ENCODE measurements around the gene KIF26A.

- TF ChIP-seq CTCF (conservative IDR thresholded peaks at IDR 0.05; ENCODE audit: low read depth, low read length) (no peak), MAFK (IDR thresholded peaks at IDR 0.05; ENCODE audit: low read depth, low read length) (no peak), BHLHE40 (IDR thresholded peaks at IDR 0.05; ENCODE audit: low read depth, low read length) (no peak), MXI1 (IDR thresholded peaks at IDR 0.05; ENCODE audit: borderline replicate concordance, low read depth, low read length) (no peak), POLR2A (IDR thresholded peaks at IDR 0.05; ENCODE audit: low read depth, low read length) (no peak), RCOR1 (IDR thresholded peaks at IDR 0.05; ENCODE audit: insufficient replicate concordance, low read length) (no peak), USF2 (IDR thresholded peaks at IDR 0.05; ENCODE audit: low read depth, low read length) (no peak), MAZ (IDR thresholded peaks at IDR 0.05; ENCODE audit: borderline replicate concordance, low read depth, low read length) (no peak), RAD21 (IDR thresholded peaks at IDR 0.05; ENCODE audit: low read length) (no peak), NFE2L2 (IDR thresholded peaks at IDR 0.05; ENCODE audit: low read depth, low read length) (no peak), CEBPB (IDR thresholded peaks at IDR 0.05; ENCODE audit: low read depth, low read length) (no peak), SMC3 (IDR thresholded peaks at IDR 0.05; ENCODE audit: low read depth, low read length) (no peak), RFX5 (IDR thresholded peaks at IDR 0.05; ENCODE audit: low read depth, low read length) (no peak), CHD1 (IDR thresholded peaks at IDR 0.05; ENCODE audit: low read depth, low read length) (no peak)
Observed at GRCh38 chr14:104224506-104225277, 86.3 kb downstream of the KIF26A start.

All from IMR-90 (cell line).